Hematopoietic multipotent progenitor cell treated with erythropoietin and hydrocortisone succinate and interleukin-3 and kit ligand, for 4 days (in vitro differentiated cells): ENCODE results near the gene STX1B.

ENCODE experiments used
- DNase-seq: peaks from one replicate; pipeline ENCODE4 v3.0.0-alpha.2; 2015

STX1B gene

GRCh38 chr16:30972872-30973271 is 37.6 kb downstream of the STX1B start:
- peak; percentile 72 for DNase-seq

- no peak for DNase-seq
Observed at GRCh38 chr16:30971298-30971697, 39.1 kb downstream of the STX1B start.

DNA sequence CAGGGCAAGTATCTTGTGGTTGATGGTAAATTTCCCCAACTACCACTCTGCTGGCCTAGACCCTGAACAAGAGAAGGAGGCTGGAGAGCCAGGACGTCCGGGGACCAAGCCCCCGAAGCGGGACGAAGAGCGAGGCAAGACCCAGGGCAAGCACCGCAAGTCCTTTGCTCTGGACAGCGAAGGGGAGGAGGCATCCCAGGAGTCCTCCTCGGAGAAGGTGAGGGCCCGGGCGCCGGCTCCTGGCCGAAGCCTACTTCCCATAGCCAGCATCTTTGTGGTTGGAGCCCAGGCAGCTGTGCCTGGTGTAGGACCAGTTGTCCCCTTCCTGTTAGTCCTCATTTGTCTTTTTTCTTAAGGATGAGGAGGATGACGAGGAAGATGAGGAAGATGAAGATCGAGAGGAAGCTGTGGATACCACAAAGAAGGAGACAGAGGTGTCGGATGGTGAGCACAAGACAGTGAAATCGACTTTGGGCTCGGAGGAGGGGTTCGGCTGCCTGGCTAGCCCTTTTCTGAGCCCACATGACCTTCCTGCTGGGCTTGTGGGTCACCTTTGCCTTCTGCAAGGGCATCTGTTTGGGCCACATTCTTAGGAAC is 41.1 kb downstream of the STX1B start:
- DNase-seq = no peak

DNA sequence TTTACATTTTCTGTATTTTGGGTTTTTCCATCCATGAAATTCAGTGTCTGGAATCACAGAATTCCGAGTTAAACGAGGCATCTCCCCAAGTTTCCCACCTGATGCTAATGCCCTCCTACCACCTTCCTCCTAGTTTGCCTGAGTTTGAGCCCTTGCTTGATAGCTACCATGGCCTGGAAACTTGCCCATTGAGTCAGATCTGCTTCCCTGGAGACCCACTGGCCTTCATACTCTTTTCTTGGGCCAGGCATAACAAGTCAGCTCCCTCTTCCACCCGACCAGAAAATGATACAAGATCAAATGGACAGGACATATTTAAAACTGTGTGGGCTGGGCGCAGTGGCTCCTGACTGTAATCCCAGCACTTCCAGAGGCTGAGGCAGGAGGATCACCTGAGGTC is 42.6 kb downstream of the STX1B start:
- no peak for DNase-seq

DNA sequence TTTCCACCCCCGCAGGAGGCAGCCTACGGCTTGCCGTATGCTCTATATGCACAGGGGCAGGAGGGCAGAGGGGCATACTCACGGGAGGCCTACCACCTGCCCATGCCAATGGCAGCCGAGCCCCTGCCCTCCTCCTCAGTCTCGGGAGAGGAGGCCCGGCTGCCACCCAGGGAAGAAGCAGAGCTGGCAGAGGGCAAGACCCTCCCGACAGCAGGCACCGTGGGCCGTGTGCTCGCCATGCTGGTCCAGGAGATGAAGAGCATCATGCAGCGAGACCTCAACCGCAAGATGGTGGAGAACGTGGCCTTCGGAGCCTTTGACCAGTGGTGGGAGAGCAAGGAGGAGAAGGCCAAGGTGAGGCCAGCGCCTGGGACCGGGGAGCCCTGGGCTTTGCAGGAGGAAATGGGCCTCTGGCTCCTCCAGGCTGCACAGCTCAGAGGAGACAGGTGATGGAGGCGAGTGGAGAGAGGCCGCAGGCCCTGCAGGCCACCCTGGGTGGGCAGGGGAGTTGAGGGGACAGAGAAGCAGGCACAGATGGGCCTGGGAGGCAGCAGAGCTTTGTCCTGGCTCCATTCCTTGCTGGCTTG is 44.3 kb downstream of the STX1B start:
- no peak for DNase-seq

GRCh38 chr16:30965436-30965835 is 45.0 kb downstream of the STX1B start:
- no peak for DNase-seq

DNA sequence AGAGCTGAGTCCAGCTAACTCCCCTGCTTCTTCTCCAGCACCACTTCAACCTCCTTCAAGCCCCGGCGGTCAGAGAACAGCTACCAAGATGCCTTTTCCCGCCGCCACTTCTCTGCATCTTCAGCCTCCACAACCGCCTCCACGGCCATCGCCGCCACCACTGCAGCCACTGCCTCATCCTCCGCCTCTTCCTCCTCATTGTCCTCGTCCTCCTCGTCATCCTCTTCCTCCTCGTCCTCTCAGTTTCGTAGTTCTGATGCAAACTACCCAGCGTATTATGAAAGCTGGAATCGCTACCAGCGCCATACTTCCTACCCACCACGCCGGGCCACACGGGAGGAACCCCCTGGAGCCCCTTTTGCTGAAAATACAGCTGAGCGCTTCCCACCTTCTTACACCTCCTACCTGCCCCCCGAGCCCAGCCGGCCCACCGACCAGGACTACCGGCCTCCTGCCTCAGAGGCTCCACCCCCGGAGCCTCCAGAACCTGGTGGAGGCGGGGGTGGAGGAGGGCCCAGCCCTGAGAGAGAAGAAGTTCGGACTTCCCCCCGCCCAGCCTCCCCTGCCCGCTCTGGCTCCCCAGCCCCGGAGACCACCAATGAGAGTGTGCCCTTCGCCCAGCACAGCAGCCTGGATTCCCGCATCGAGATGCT is 45.7 kb downstream of the STX1B start:
- no peak for DNase-seq

GRCh38 chr16:30963925-30964511 is 46.4 kb downstream of the STX1B start:
- no peak for DNase-seq

DNA sequence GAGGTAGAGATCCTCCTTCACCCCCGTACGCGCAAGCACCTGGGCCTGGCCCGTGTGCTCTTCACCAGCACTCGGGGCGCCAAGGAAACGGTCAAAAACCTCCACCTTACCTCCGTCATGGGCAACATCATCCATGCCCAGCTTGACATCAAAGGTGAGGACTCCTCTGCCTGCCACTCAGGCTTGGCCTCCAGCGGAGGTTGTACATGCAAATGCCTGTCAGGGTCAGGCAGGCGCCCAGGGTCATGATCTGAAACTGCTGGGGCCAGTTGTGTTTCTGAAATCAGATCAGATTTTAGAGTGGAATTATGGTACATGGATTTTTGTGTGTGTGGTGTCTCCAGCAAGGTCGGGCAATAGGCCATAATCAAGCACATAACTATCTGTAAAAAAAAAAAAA is 49.1 kb downstream of the STX1B start:
- DNase-seq = no peak

GRCh38 chr16:30958175-30959079 is 52.0 kb downstream of the STX1B start:
- DNase-seq = peak; percentile 79

DNA sequence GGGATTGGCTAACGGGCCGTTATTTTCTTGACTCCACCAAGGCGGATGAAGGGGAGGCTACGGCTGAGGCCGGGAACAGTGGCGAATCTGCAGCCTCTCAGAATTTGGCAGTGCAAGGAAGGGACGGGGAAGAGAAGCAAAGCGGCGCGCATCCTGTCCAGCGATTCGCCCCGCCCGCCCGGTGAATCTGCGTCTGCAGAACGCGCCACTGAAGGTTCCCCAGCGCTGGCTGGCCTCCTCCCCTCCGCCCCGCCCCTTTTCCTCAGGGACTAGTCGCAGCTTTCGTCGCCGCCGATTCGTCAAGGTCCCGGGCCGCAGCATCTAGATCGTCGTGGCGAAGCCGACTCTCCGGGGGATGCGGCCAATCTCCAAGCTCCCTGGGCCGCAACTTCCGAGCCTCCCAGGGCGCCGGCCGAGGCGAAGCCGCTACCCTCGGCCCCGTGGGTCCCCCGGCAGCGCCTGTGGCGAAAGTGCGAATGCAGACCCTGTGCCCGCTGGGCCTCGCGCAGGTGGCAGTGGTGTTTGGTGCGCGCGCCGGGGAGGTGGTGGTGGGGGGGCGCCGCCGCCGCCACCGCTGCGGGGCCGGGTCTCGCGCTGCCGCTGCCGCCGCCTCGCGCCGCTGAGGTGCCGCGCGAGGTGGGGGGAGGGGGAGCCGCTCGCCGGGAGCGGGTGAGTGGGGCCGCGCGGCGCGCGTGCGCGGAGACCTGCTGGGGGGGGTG is 52.8 kb downstream of the STX1B start, which contains the start of gene SETD1A:
Gene SETD1A (plus strand): TSS at position 299 of the 719 bp plus-strand sequence. CDS start 978 bp downstream, outside the sequence.
- DNase-seq = peak; percentile 99

DNA sequence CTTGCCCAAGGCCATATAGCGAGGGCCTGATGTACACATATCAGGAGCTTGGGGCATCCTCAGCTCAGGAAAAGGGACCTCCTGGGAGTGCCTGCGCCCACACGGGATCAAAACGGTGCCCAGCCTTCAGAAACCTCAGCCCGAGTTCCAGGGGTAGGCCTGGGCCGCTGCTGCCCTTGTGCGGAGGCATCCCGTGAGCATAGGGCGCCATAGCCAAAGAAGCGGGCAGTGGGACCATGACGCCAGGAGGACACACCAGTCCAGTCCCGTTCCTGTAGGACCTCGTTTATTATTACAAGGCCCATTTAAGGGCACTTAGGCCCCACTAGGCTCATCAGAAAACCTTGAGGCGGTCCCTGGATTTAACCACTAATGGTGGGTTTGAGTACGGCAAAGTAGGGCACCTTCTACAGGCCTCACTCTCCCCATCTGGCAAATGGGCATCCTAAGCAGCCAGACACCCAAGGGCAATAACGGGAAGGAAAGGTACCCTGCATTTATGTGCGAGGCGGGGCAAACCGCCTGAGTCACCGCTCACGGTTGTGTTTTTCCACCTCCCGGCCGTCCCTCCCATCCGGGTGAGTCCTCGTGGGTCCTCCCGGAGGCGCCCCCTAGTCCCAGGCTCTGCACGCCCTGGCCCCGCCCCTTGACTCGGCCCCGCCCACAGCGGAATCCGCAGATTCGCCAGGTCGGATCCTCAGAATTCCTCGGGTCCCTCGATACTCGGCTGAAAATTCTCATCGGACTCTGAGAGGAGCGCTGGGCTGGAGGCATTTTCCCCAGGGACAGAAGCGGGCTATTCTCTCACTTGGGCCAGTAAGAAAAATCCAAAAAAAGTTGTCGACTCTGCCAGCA is 53.6 kb downstream of the STX1B start:
- peak; percentile 95 for DNase-seq

GRCh38 chr16:30954993-30955392 is 55.4 kb downstream of the STX1B start:
- DNase-seq = no peak

DNA sequence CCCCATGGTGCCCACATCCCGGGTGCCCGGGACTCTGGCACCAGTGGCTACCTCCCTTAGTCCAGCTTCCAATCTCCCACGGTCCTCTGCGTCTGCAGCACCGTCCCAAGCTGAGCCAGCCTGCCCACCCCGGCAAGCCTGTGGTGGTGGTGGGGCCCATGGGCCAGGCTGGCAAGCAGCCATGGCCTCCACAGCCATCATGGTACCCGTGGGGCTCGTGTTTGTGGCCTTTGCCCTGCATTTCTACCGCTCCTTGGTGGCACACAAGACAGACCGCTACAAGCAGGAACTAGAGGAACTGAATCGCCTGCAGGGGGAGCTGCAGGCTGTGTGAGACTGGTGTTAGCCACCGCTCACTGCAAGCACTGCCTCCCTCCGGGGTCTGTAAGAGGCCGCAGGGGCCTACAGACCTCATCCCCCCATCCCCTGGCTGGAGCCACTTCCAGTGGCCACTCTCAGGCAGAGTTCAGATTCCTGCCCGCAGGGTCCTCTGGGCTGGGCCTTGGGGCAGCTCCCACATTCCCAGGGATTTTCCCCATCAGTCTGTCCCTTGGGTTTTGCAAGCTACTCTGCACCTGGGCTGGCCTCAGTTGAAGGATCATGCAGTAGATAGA is 56.8 kb downstream of the STX1B start:
- peak; percentile 93 for DNase-seq

- DNase-seq = no peak
Observed at GRCh38 chr16:30953111-30953510, 57.3 kb downstream of the STX1B start.

DNA sequence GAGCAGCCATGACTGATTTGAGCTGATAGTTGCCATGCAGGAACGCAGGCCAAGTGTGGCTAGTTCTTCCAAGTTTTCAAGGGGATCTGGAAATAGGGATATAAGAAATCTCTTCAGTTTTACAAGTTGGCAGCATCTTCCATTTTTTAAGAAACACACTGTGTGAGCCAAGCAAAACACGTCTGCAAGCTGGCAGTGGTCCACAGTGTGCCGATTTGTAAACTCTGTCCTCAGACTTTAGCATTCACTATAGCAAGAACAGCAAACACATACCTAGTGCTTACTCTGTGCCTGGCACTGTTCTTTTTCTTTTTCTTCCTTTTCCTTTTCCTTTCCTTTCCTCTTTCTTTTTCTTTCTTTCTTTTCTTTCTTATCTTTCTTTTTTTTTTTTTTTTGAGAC is 58.7 kb downstream of the STX1B start:
- no peak for DNase-seq

- DNase-seq = no peak
Observed at GRCh38 chr16:30951193-30951592, 59.2 kb downstream of the STX1B start.

DNA sequence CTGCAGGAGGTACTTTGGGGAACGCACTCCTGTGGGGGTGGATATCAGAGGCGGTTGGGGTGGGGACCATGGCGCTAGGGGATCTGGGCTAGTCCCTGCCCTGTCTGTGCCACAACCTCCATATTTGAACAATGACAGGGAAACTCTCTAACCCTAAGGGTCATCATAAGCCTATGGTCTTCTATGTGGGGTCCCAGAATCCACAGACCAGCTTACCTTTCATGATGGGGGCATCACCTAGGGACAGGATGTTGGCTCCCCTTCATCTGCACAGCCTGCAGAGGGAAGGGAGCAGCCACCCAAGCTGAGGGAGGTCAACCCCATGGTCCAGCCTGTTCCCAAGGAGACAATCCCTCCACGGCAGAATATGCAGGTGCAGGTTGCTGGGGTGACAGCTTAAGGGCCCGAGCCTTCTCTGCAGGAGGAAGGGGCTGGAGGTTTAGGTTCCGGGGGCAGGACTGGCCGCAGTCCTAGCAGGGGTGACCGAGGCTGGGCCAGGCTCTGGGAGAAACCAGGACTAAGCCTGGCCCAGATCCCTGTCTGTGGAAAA is 59.8 kb downstream of the STX1B start:
- DNase-seq = no peak

DNA sequence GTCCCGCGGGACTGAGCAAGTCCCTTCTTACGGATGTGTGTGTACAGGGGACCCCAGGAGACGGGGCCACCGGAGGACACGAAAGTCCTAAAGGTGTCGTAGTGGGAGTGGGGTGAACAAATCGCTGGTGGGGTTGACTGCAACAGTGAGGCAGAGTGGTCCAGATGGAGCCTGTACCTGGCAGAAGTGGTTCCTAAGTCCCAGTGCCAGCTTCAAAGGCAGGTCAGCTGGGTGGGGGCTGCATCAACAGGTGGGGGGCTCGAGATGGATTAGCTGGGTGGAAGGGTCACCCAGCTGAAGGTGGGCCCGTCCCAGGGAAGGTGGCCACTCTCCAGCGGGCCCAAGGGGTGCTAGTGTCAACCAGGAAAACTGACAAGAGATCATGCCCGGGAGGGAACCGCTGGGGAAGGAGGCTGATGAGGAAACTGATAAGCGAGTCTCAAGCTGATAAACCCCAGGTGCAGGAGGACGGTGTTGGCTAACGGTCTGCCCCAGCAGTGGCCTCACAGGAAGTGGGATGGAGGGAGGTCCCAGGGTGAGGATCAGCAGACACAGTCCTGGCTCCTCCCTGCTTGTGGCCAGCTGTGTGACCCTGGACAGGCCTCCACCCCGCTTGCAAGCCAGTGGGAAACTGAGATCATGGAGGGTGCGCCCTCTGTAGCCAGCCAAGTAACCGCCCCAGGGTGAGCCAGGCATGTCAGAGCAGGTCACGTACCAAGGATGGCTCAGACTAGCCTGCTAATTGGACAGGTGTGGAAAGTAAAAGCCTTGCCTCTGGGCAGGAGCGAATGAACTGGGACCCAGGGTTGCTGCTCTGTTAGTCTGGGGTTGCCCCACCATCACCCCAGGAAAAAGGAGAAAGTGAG is 60.6 kb downstream of the STX1B start:
- DNase-seq = peak; percentile 94
